Muscle layer of duodenum (tissue), 2 donors: ENCODE measurements around the gene RFLNA.

Experiments used
- H3K27ac ChIP-seq: one replicate; pipeline ENCODE4 v1.7.0; 2013; ENCODE audit warnings: mild to moderate bottlenecking, low read length
- H3K27me3 ChIP-seq: one replicate; pipeline ENCODE4 v1.7.0; 2013; ENCODE audit warnings: low read depth, mild to moderate bottlenecking, control low read depth, low read length
- H3K36me3 ChIP-seq, 2 donors: one replicate each; pipeline ENCODE4 v1.7.0; 2013; ENCODE audit warnings: low read length in 2 of 2, control low read depth in 1 of 2, mild to moderate bottlenecking in 1 of 2; ENCODE audit not compliant: insufficient read depth in 2 of 2, control insufficient read depth in 1 of 2
- H3K4me1 ChIP-seq, 2 donors: one replicate each; pipeline ENCODE4 v1.7.0; 2013; ENCODE audit warnings: low read length in 2 of 2, mild to moderate bottlenecking in 2 of 2, control low read depth in 1 of 2, moderate library complexity in 1 of 2; ENCODE audit not compliant: insufficient read depth in 2 of 2, control insufficient read depth in 1 of 2
- H3K4me3 ChIP-seq, 2 donors: one replicate each; pipeline ENCODE4 v1.7.0; 2013; ENCODE audit warnings: low read length in 2 of 2, low read depth in 1 of 2, mild to moderate bottlenecking in 1 of 2
- H3K9me3 ChIP-seq, 2 donors: one replicate each; pipeline ENCODE4 v1.7.0; 2013; ENCODE audit warnings: low read length in 2 of 2, control low read depth in 1 of 2, mild to moderate bottlenecking in 1 of 2; ENCODE audit not compliant: control insufficient read depth in 1 of 2
- donor health status: healthy.

The RFLNA gene

GRCh38 chr12:124344526-124344925 lies 49.6 kb downstream of the RFLNA start:
- H3K36me3 ChIP-seq: peaks cover 46 to 95% of the 10 kb centered on the region in 2 donors
- H3K27me3 ChIP-seq: no peaks in the 10 kb centered on the region
- no peaks in the 10 kb centered on the region for H3K4me1 ChIP-seq
- H3K9me3 ChIP-seq: no peaks in the 10 kb centered on the region
- H3K4me3 ChIP-seq: no peak overlapping the region
- no peak overlapping the region for H3K27ac ChIP-seq

DNA sequence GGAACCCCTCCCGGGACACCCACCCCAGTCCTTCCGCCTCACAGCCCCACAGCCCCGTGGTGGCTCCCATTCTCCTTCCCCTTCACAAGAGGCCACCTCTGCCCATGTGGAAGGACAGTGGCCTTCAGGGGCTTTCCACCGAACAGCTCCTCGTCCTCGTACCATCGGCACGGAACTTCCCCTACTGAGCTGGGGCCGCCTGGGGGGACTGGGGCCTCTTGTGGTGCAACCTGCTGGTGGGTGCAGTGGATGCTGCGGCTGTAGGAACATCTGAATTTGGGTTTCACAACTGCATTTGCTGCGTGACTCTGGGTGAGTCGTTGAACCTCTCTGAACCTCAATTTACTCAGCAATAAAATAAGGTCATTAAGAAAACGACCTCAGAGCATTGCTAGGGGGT lies 50.9 kb downstream of the RFLNA start:
- no peaks in the 10 kb centered on the region for H3K4me1 ChIP-seq
- no peak overlapping the region for H3K4me3 ChIP-seq
- H3K36me3 ChIP-seq: peaks cover 58 to 97% of the 10 kb centered on the region in 2 donors
- H3K27ac ChIP-seq: no peak overlapping the region
- H3K9me3 ChIP-seq: no peaks in the 10 kb centered on the region
- H3K27me3 ChIP-seq: no peaks in the 10 kb centered on the region

- H3K4me1 ChIP-seq: no peaks in the 10 kb centered on the region
- H3K4me3 ChIP-seq: no peak overlapping the region
- no peaks in the 10 kb centered on the region for H3K9me3 ChIP-seq
- H3K27me3 ChIP-seq: no peaks in the 10 kb centered on the region
- peaks cover 63 to 97% of the 10 kb centered on the region in 2 donors for H3K36me3 ChIP-seq
- no peak overlapping the region for H3K27ac ChIP-seq
These were observed 51.7 kb downstream of the RFLNA start for GRCh38 chr12:124346425-124347168.

DNA sequence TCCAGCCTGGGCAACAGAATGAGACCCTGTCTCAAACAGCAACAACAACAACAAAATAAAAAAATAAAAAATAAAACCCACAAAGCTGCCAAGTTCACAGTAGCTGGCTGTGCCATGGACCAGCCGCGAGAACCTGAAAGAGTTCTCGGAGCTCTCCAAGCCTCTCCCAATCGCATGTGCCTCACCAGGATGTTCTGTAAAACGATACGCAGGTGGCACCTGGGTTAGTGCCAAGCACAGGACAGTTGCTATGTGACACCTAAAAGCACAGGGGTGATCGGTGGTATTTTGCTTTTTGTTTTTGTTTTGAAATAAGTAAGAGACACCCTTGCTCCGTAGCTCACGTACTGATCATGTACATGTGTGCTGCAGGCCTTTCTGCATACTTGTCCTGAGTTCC lies 52.4 kb downstream of the RFLNA start:
- H3K4me3 ChIP-seq: no peak overlapping the region
- H3K27ac ChIP-seq: no peak overlapping the region
- H3K27me3 ChIP-seq: no peaks in the 10 kb centered on the region
- peaks cover 70 to 96% of the 10 kb centered on the region in 2 donors for H3K36me3 ChIP-seq
- H3K4me1 ChIP-seq: no peaks in the 10 kb centered on the region
- no peaks in the 10 kb centered on the region for H3K9me3 ChIP-seq

DNA sequence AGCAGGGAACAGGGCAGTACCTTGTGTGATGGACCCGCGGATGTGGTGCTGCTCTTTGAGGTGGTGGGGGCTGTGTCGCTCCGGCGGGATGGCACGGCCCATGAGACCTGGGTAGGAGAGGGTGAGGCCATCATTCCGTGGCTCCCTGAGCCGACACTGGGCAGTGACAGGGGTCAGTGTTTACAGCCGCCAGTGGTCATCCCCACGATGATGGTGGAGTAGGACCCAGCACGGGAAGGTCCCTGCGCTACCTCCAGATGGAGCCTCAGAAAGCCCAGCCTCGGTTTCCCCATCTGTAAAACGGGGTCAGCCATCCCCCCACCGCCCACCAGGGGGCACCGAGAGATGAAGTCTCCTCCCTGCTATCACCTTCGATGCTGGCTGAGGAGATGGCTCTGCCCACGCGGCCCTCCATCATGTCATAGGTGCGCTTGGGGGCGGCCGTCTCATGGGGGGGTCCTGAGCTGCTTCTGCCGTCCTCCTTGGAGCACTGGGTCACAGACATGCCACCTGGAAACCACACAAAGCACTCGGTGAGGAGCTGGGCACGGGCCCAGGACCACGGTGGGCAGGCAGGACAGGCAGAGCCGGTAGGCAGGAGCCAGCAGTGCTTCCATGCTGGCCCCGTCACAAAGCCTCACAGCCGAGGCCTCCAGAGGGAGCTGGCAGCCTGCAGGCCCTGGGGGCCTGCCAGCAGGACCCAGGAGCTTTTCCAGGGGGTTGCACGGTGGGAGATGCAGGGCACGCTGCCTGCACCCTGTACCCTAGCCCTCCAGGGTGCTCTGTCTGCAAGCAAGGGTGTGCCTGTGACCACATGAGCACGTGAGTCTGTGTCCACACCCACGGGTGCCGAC lies 53.1 kb downstream of the RFLNA start:
- Histone ChIP-seq H3K36me3 (peaks cover 71 to 97% of the 10 kb centered on the region in 2 donors), H3K9me3 (no peaks in the 10 kb centered on the region), H3K27ac (no peak overlapping the region)

GRCh38 chr12:124348659-124349380 lies 53.9 kb downstream of the RFLNA start:
- no peak overlapping the region for H3K4me3 ChIP-seq
- no peak overlapping the region for H3K27ac ChIP-seq
- H3K4me1 ChIP-seq: peaks cover 0 to 8% of the 10 kb centered on the region in 2 donors
- no peaks in the 10 kb centered on the region for H3K27me3 ChIP-seq
- peaks cover 75 to 97% of the 10 kb centered on the region in 2 donors for H3K36me3 ChIP-seq
- no peaks in the 10 kb centered on the region for H3K9me3 ChIP-seq

More for the DNA sequence above, 53.1 kb downstream of the RFLNA start:
- H3K4me1 ChIP-seq: peaks cover 0 to 6% of the 10 kb centered on the region in 2 donors
- no peak overlapping the region for H3K4me3 ChIP-seq
- H3K27me3 ChIP-seq: no peaks in the 10 kb centered on the region

DNA sequence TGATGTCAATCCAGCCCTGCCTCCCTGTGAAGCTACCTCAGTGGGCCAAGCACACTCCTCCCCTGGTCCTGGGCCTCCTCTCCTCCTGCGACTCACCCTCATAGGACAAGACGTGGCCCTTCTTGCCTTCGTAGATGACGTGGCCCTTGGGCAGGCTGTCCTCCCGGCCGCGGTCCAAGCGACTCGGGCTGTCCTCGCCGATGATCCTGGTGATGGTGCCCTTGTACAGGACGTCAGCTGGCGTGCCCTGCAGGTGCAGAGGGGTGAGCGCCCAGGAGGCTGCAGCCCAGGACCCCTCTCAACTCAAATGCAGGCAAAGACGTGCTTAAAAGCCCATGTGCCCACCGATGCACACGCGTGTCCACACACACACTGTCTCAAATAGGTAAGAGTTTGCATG lies 55.6 kb downstream of the RFLNA start:
- no peaks in the 10 kb centered on the region for H3K9me3 ChIP-seq

DNA sequence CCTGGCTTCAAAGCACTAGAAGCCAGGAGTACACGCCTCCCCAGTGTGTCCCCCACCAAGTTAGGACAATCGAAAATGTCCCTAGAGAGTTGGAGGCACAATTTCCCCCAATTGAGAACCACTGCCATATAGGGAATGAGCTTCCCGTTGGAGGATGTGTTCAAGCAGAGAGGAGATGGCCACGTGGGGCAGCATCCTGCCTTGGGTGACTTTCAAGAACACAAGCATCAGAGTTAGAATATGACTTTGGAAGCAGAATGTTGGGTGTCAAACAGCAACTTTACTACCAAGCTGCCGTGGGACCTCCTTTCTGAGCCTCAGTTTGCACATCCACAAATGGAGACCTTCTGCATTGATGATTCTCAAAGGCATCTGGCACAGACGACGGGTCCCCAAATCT lies 56.5 kb downstream of the RFLNA start:
- Histone ChIP-seq H3K27ac (no peak overlapping the region), H3K36me3 (peaks cover 77 to 97% of the 10 kb centered on the region in 2 donors), H3K27me3 (no peaks in the 10 kb centered on the region), H3K9me3 (no peaks in the 10 kb centered on the region), H3K4me1 (peaks cover 0 to 13% of the 10 kb centered on the region in 2 donors), H3K4me3 (no peak overlapping the region)

More for the DNA sequence above, 55.6 kb downstream of the RFLNA start:
- Histone ChIP-seq H3K36me3 (peaks cover 73 to 97% of the 10 kb centered on the region in 2 donors), H3K27ac (no peak overlapping the region), H3K27me3 (no peaks in the 10 kb centered on the region), H3K4me1 (peaks cover 0 to 8% of the 10 kb centered on the region in 2 donors), H3K4me3 (no peak overlapping the region)

- Histone ChIP-seq H3K4me3 (no peak overlapping the region), H3K27me3 (no peaks in the 10 kb centered on the region), H3K27ac (no peak overlapping the region), H3K36me3 (peaks cover 81 to 97% of the 10 kb centered on the region in 2 donors), H3K4me1 (peaks cover 0 to 15% of the 10 kb centered on the region in 2 donors), H3K9me3 (no peaks in the 10 kb centered on the region)
These were observed 57.4 kb downstream of the RFLNA start for GRCh38 chr12:124352257-124352656.

DNA sequence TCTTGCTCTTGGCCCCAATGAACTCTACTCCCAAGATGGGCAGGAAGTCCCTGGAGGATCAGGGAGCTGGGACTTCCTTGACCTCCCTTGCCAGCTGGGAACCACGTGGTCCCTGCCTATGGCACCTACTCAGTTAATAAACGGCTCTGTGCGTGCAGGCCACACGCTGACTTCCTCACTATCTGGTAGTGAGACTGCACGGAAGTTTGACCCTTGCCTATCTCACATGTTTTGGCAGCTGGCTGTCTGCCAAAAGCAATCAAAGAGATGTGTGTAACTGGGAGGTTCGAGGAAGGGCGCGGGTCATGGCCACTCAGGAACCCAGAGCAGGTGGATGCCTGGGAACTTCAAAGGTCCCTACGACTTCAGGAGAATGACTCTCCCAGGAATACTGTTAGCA lies 57.9 kb downstream of the RFLNA start:
- Histone ChIP-seq H3K36me3 (peaks cover 81 to 97% of the 10 kb centered on the region in 2 donors), H3K27ac (no peak overlapping the region), H3K9me3 (no peaks in the 10 kb centered on the region), H3K27me3 (no peaks in the 10 kb centered on the region), H3K4me1 (peaks cover 0 to 15% of the 10 kb centered on the region in 2 donors), H3K4me3 (no peak overlapping the region)

DNA sequence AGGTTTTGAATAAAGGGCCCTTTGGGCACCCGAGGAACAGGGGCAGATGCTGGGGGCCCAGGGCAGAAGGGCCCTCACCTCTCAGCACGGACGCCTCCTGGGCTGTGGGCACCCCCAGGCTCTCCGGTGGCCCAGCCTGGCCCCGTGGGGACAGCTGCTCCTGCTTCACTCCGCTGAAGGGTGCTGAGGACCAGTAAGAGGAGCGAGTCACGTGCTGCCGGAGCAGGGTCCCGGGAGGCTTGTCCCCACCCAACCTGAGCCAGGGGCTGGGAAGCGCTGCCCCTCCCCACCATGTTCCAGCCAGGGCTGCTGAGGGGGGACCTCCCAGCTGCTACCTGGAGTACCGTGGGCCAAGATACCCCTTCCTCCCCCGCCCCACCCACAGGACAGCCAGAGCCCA lies 59.5 kb downstream of the RFLNA start:
- Histone ChIP-seq H3K9me3 (no peaks in the 10 kb centered on the region), H3K36me3 (peaks cover 80 to 90% of the 10 kb centered on the region in 2 donors), H3K27ac (no peak overlapping the region), H3K27me3 (no peaks in the 10 kb centered on the region), H3K4me3 (no peak overlapping the region), H3K4me1 (peaks cover 5 to 27% of the 10 kb centered on the region in 2 donors)
